HL-60 (cell line): ENCODE data around the gene RTEL1.

Experiments used
- DNase-seq, 2 experiments: peaks; one replicate each; pipeline ENCODE4 v3.0.0-alpha.2; 2010 to 2020; ENCODE audit warnings: low read depth in 1 of 2, low spot score in 1 of 2
- H3K27ac ChIP-seq: fragments of 250-450 bp; sonication (Bioruptor Pico); replicated peaks from 2 replicates; pipeline ENCODE4 v1.5.1; 2020; ENCODE audit warnings: mild to moderate bottlenecking, moderate library complexity
- H3K27me3 ChIP-seq: fragments of 250-450 bp; sonication (Bioruptor Pico); 2 replicates; pipeline ENCODE4 v1.5.1; 2021; ENCODE audit warnings: mild to moderate bottlenecking, moderate library complexity; ENCODE audit not compliant: insufficient read depth, poor library complexity, severe bottlenecking
- H3K4me3 ChIP-seq: replicated peaks from 2 replicates; pipeline ENCODE4 v1.5.1; 2011; ENCODE audit warnings: mild to moderate bottlenecking, control low read depth, low read length; ENCODE audit not compliant: insufficient read depth
- GABPA ChIP-seq: IDR thresholded peaks from 2 replicates; pipeline ENCODE4 v1.6.1; 2012; ENCODE audit warnings: low read depth
- POLR2AphosphoS5 ChIP-seq: IDR thresholded peaks from 2 replicates; pipeline ENCODE4 v1.6.1; 2012; ENCODE audit warnings: low read depth
- SPI1 ChIP-seq: IDR thresholded peaks from 2 replicates; pipeline ENCODE4 v1.6.1; 2012; ENCODE audit warnings: low read depth, mild to moderate bottlenecking, borderline replicate concordance
- TF ChIP-seq, protein P1 (sequence below): IDR thresholded peaks from 2 replicates; pipeline ENCODE4 v1.6.1; 2012; ENCODE audit warnings: low read depth; ENCODE audit not compliant: insufficient replicate concordance
- TF ChIP-seq, protein P2 (sequence below): IDR thresholded peaks from one replicate; pipeline ENCODE4 v1.5.1; 2011; ENCODE audit warnings: low read length, control low read depth, inconsistent platforms; ENCODE audit not compliant: insufficient read depth

Gene RTEL1

DNA sequence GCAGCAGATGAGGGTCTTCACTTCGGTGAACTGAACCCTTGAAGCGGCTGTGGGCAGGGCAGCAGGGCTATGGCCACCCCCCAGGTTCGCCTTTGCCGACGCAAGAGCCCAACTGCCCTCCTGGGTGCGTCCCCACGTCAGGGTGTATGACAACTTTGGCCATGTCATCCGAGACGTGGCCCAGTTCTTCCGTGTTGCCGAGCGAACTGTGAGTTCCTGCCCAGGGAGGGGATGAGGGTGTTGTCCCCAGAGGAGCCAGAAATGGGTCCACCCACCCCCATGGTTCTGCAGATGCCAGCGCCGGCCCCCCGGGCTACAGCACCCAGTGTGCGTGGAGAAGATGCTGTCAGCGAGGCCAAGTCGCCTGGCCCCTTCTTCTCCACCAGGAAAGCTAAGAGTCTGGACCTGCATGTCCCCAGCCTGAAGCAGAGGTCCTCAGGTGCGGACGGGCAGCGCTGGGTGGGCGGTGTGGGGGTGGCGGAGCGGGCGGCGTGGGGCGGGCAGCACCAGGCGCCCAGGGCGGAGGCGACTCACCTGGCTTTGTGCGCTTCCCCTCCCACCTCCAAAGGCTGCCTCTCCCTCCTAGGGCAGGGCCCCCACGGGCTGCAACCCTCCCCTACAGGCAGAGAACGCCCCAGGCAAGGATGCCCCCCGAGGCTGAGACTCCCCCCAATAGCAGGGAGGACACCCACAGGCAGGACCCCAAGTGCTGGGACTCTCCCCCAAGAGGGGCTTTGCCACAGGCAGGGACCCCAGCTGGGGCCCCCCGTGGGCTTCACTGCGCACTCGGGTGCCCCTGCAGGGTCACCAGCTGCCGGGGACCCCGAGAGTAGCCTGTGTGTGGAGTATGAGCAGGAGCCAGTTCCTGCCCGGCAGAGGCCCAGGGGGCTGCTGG, 32.1 kb downstream of the RTEL1 start:
- H3K27ac ChIP-seq, result no peak overlapping the region
- TF ChIP-seq, protein P1, sequence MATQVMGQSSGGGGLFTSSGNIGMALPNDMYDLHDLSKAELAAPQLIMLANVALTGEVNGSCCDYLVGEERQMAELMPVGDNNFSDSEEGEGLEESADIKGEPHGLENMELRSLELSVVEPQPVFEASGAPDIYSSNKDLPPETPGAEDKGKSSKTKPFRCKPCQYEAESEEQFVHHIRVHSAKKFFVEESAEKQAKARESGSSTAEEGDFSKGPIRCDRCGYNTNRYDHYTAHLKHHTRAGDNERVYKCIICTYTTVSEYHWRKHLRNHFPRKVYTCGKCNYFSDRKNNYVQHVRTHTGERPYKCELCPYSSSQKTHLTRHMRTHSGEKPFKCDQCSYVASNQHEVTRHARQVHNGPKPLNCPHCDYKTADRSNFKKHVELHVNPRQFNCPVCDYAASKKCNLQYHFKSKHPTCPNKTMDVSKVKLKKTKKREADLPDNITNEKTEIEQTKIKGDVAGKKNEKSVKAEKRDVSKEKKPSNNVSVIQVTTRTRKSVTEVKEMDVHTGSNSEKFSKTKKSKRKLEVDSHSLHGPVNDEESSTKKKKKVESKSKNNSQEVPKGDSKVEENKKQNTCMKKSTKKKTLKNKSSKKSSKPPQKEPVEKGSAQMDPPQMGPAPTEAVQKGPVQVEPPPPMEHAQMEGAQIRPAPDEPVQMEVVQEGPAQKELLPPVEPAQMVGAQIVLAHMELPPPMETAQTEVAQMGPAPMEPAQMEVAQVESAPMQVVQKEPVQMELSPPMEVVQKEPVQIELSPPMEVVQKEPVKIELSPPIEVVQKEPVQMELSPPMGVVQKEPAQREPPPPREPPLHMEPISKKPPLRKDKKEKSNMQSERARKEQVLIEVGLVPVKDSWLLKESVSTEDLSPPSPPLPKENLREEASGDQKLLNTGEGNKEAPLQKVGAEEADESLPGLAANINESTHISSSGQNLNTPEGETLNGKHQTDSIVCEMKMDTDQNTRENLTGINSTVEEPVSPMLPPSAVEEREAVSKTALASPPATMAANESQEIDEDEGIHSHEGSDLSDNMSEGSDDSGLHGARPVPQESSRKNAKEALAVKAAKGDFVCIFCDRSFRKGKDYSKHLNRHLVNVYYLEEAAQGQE, result no peak
- no peak for TF ChIP-seq GABPA
- TF ChIP-seq SPI1, result no peak
- TF ChIP-seq, protein P2, sequence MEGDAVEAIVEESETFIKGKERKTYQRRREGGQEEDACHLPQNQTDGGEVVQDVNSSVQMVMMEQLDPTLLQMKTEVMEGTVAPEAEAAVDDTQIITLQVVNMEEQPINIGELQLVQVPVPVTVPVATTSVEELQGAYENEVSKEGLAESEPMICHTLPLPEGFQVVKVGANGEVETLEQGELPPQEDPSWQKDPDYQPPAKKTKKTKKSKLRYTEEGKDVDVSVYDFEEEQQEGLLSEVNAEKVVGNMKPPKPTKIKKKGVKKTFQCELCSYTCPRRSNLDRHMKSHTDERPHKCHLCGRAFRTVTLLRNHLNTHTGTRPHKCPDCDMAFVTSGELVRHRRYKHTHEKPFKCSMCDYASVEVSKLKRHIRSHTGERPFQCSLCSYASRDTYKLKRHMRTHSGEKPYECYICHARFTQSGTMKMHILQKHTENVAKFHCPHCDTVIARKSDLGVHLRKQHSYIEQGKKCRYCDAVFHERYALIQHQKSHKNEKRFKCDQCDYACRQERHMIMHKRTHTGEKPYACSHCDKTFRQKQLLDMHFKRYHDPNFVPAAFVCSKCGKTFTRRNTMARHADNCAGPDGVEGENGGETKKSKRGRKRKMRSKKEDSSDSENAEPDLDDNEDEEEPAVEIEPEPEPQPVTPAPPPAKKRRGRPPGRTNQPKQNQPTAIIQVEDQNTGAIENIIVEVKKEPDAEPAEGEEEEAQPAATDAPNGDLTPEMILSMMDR, result no peak
- no peak; the same call in 1 of the 2 replicates for TF ChIP-seq POLR2AphosphoS5
- DNase-seq, result no peak
- no peaks in the 10 kb centered on the region for H3K27me3 ChIP-seq
- no peak overlapping the region for H3K4me3 ChIP-seq

DNA sequence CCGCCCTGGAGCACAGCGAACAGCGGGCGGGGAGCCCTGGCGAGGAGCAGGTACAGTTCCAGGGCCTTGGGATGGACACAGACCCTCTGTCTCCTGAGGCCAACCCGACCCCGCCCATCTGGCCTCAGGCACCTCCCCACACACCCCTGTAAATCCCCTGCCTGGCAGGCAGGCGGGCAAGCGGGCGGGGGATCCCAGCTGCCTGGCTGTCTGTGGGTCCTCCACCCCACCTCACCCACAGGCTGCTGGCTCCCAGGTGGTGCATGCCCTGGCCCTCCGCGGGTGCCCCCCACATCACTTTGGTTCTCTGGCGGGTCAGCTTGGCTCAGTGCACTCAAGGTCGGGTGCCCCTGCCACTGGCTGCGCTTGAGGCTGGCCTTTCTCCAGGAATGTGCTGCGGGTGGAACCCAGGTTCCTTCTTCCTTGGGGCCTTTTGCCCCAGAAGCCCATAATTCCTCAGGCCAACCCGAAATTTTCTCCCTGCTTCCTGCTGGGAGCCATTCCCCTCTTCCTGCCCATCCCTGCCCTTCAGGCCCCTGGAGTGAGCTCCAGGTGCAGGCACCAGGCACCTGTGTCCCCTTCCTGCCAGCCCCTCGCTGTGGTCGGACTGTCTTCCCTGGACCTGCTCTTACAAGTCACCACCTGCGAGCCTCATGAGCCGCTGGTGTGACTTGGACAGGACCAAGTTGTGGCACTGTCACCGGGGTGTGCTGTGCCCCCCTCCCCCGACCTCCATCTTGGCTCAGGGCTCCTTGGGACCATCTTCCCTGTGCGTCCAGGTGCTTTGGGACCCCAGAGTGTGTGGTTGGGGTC, 33.0 kb downstream of the RTEL1 start:
- H3K4me3 ChIP-seq, result no peak overlapping the region
- no peak for DNase-seq
- H3K27me3 ChIP-seq, result no peaks in the 10 kb centered on the region
- H3K27ac ChIP-seq, result no peak overlapping the region
- TF ChIP-seq, protein P1, result no peak
- TF ChIP-seq SPI1, result no peak

DNA sequence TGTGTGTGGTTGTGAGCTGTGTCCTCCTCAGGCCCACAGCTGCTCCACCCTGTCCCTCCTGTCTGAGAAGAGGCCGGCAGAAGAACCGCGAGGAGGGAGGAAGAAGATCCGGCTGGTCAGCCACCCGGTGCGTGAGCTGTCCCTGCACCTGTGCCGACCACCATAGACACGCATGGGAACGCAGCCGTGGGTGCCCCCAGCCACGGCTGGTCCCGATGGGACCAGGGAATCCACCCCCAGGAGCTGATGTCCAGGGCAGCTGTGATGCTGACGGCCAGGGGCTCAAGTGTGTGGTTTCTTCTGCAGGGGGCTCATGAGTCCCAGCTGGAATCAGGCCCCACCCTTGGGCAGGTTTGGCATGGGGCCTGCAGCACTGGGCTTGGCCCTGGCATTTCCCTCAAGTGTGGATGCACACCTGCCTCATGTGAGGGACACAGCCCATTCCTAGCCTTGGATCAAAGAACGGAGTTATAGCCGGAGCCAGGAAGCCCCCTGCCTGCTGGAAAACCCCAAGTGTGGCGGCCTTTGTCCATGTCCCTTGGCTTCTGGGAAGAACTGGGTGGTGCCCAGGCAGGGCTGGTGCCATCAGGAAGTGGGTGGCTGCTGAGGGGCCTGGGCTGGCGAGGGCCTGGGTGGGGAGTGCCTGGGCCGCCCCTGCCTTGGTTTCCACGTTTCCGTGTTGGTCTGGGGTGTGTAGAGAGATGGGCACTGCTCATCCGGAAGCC, 33.8 kb downstream of the RTEL1 start:
- Histone ChIP-seq H3K27ac (no peak overlapping the region), H3K27me3 (no peaks in the 10 kb centered on the region), H3K4me3 (no peak overlapping the region)
- no peak for DNase-seq
- TF ChIP-seq SPI1, result no peak
- peak; percentile 17 for TF ChIP-seq POLR2AphosphoS5

DNA sequence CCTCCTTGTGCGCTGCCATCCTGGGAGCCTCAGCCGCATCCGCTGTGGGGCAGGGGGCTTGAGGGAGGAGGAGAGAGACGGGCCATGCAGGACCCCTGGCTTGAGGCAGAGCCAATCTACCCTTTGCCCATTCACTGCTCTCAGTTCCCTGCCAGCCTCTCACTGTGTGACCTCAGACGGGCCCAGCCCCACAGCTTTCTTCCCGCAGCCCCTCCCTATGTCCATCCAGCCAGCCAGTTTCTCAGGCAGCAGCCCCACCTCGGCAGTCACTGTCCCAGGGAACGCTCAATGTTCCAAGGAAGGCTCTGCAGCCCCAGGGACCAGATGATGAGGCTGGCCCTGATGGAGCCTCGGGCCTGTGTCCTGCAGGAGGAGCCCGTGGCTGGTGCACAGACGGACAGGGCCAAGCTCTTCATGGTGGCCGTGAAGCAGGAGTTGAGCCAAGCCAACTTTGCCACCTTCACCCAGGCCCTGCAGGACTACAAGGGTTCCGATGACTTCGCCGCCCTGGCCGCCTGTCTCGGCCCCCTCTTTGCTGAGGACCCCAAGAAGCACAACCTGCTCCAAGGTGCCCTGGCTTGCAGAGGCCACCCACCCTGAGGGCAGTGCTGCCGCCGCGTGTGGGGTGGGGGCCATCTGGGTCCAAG, 34.4 kb downstream of the RTEL1 start:
- DNase-seq, result no peak
- no peak for TF ChIP-seq GABPA
- TF ChIP-seq, protein P1, result no peak
- TF ChIP-seq, protein P2, result no peak
- no peak for TF ChIP-seq POLR2AphosphoS5
- no peak for TF ChIP-seq SPI1
- Histone ChIP-seq H3K27me3 (no peaks in the 10 kb centered on the region), H3K27ac (no peak overlapping the region), H3K4me3 (no peak overlapping the region)
